Measurements from ENCODE around the gene PHF21B.

The PHF21B gene

DNA sequence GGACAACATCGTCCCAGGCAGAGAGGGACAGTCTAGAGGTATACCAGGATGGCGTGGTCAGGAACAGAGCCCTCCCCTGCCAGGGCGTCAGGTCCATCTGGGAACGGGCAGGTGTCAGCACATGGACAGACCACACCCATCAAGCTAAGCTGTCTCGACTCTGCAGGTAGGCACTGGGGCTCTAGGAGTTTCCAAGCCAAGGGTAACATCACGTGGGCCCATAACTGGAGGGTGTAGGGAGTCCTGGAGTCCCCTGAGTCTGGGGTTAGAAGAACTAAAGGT lies 75.4 kb downstream of the PHF21B start:
- no peaks in the 10 kb centered on the region for H3K9me3 Mint-ChIP-seq
- H3K4me3 Mint-ChIP-seq, result no peak overlapping the region
- H3K27ac Mint-ChIP-seq, result no peak overlapping the region
- DNase-seq (no peak), ATAC-seq (replicated peaks) (no peak)
- H3K27me3 Mint-ChIP-seq, result peaks cover 0 to 13% of the 10 kb centered on the region in 2 donors
- H3K4me1 Mint-ChIP-seq, result peaks cover 0 to 3% of the 10 kb centered on the region in 2 donors
- H3K36me3 Mint-ChIP-seq, result no peaks in the 10 kb centered on the region

- Mint-ChIP-seq H3K27me3 (peaks cover 0 to 7% of the 10 kb centered on the region in 2 donors), H3K27ac (no peak overlapping the region), H3K4me1 (peaks cover 0 to 3% of the 10 kb centered on the region in 2 donors), H3K4me3 (no peak overlapping the region), H3K9me3 (no peaks in the 10 kb centered on the region), H3K36me3 (no peaks in the 10 kb centered on the region)
- no peak for DNase-seq
- ATAC-seq (replicated peaks), result no peak
Observed at GRCh38 chr22:44933666-44934453, 75.9 kb downstream of the PHF21B start.

- ATAC-seq (replicated peaks) (no peak), DNase-seq (no peak)
- Mint-ChIP-seq H3K4me3 (no peak overlapping the region), H3K9me3 (no peaks in the 10 kb centered on the region), H3K36me3 (no peaks in the 10 kb centered on the region), H3K27me3 (peaks cover 0 to 7% of the 10 kb centered on the region in 2 donors), H3K4me1 (peaks cover 0 to 3% of the 10 kb centered on the region in 2 donors), H3K27ac (no peak overlapping the region)
Observed at GRCh38 chr22:44932493-44932892, 77.3 kb downstream of the PHF21B start.

DNA sequence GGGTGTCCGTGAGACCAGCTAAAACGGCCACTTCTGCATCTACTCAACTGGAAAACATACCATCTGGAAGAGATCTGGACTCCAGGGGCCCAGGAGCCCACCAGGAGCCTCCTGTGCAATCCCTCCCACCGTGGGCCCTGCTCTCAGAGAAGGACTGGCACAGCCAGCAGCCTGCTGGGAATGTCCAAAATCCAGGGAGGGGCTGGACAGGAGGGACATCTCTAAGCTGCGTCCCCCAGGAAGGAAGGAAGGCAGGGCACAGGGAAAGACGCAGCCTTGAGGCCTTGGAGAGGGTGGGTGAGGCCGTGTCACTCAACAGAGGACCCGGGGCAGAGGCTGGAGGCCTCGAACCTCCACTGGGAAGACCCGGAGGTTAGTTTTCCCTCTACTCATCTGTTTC lies 78.0 kb downstream of the PHF21B start:
- Mint-ChIP-seq H3K4me3 (no peak overlapping the region), H3K36me3 (no peaks in the 10 kb centered on the region), H3K9me3 (no peaks in the 10 kb centered on the region), H3K27ac (no peak overlapping the region), H3K4me1 (peaks cover 0 to 3% of the 10 kb centered on the region in 2 donors), H3K27me3 (peaks cover 0 to 7% of the 10 kb centered on the region in 2 donors)
- DNase-seq (no peak), ATAC-seq (replicated peaks) (no peak)

DNA sequence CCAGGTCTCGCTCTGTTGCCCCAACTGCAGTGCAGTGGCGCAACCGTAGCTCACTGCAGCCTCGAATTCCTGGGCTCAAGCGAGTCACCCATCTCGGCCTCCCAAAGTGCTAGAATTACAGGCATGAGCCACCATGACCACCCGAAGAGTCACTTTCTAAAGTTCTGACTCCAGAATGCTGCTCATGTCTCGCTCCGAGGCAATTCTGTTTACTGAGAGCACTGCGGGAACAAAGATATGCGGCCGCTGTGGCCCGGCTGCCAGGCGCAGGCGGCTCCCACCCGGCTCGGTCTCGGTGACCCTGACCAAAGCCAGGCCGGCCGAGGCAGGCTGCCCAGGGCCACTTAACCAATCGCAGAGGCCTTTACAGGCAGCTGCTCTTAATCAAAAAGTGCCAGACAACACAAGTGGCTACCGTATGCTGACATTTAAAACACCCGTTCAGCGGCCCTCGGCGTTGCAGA lies 78.7 kb downstream of the PHF21B start:
- Mint-ChIP-seq H3K27ac (no peak overlapping the region), H3K9me3 (no peaks in the 10 kb centered on the region), H3K36me3 (no peaks in the 10 kb centered on the region), H3K4me3 (no peak overlapping the region), H3K27me3 (peaks cover 0 to 7% of the 10 kb centered on the region in 2 donors), H3K4me1 (peaks cover 0 to 3% of the 10 kb centered on the region in 2 donors)
- ATAC-seq (replicated peaks) (no peak), DNase-seq (no peak)

DNA sequence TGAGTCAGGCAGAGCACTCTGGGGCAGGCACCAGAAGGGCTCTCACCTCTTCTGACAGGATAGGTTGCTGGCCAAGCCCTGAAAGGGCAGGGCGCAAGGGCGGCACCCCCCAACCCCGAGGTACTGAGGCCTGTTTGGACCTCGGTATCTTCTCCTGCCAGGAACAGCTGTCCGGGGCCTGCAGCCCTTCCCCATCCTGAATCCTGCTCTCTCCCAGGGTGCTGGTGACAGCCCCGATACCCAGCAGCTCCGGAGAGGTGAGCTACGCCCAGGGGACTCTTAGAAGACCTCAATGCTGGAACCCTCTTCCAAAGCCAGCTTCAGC lies 79.1 kb downstream of the PHF21B start:
- no peak for ATAC-seq (replicated peaks)
- peaks cover 0 to 7% of the 10 kb centered on the region in 2 donors for H3K27me3 Mint-ChIP-seq
- peaks cover 0 to 3% of the 10 kb centered on the region in 2 donors for H3K4me1 Mint-ChIP-seq
- no peak overlapping the region for H3K4me3 Mint-ChIP-seq
- H3K9me3 Mint-ChIP-seq, result no peaks in the 10 kb centered on the region
- H3K27ac Mint-ChIP-seq, result no peak overlapping the region
- H3K36me3 Mint-ChIP-seq, result no peaks in the 10 kb centered on the region
- DNase-seq, result no peak

GRCh38 chr22:44930016-44930710 lies 79.6 kb downstream of the PHF21B start:
- Mint-ChIP-seq H3K27me3 (peaks cover 0 to 7% of the 10 kb centered on the region in 2 donors), H3K9me3 (no peaks in the 10 kb centered on the region), H3K4me3 (no peak overlapping the region), H3K27ac (no peak overlapping the region), H3K4me1 (peaks cover 0 to 3% of the 10 kb centered on the region in 2 donors), H3K36me3 (no peaks in the 10 kb centered on the region)
- DNase-seq (no peak), ATAC-seq (replicated peaks) (no peak)

GRCh38 chr22:44929359-44930015 lies 80.3 kb downstream of the PHF21B start:
- Mint-ChIP-seq H3K9me3 (peaks cover 2 to 4% of the 10 kb centered on the region in 2 donors), H3K27me3 (peaks cover 0 to 7% of the 10 kb centered on the region in 2 donors), H3K4me1 (peaks cover 0 to 3% of the 10 kb centered on the region in 2 donors), H3K36me3 (no peaks in the 10 kb centered on the region), H3K4me3 (no peak overlapping the region), H3K27ac (no peak overlapping the region)
- DNase-seq, result no peak
- ATAC-seq (replicated peaks), result no peak

DNA sequence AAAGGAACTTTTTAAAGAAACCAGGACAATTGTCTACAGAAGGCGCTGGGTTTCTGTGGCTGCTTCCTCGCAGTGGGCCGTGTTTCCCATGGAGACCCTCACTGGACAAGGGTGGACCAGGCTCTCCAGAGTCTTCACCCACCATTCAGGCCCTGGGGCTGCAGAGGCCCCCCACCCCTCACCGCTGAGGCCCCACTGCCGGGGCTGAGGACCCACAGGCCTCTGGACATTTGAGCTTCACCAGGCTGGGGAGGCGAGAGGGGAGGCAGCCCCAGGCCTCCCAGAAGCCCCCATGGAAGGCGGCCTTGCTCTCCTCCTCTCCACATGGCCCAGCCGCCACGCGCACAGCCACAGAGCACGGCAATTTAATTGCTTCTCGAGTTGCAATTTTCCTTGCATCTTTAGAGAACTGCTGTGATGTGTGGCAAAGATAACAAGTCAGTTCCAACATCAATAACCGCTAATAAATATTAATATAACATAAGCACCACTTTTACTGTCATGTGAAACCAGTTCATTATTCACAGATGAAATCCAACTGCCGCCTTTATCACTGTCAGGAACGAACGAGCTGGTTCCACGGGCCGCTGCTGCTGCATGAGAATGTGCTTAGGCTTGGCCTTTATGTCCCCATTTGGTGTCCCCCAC lies 81.0 kb downstream of the PHF21B start:
- Mint-ChIP-seq H3K27me3 (peaks cover 0 to 3% of the 10 kb centered on the region in 2 donors), H3K4me3 (no peak overlapping the region), H3K27ac (no peak overlapping the region), H3K36me3 (no peaks in the 10 kb centered on the region), H3K9me3 (peaks cover 5% of the 10 kb centered on the region in 2 donors), H3K4me1 (peaks cover 0 to 3% of the 10 kb centered on the region in 2 donors)
- ATAC-seq (replicated peaks), result no peak
- no peak for DNase-seq

DNA sequence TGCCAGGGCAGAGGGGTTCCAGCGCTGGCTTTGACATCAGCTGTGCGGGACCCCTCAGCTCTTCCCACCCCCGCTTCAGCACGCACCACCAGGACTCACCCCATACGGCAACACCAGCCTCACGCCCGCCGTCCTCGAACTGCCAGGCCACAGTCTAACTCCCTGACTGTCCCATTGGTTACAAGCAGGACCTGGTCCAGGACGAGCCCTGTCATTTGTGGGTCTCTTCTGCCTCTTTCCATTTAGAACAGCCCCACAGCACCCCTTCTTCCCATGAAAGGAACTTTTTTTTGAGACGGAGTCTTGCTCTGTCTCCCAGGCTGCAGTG lies 81.7 kb downstream of the PHF21B start:
- Mint-ChIP-seq H3K9me3 (peaks cover 7% of the 10 kb centered on the region in 2 donors), H3K27me3 (peaks cover 0 to 3% of the 10 kb centered on the region in 2 donors), H3K4me1 (no peaks in the 10 kb centered on the region), H3K4me3 (no peak overlapping the region), H3K36me3 (no peaks in the 10 kb centered on the region), H3K27ac (no peak overlapping the region)
- DNase-seq (no peak), ATAC-seq (replicated peaks) (no peak)

DNA sequence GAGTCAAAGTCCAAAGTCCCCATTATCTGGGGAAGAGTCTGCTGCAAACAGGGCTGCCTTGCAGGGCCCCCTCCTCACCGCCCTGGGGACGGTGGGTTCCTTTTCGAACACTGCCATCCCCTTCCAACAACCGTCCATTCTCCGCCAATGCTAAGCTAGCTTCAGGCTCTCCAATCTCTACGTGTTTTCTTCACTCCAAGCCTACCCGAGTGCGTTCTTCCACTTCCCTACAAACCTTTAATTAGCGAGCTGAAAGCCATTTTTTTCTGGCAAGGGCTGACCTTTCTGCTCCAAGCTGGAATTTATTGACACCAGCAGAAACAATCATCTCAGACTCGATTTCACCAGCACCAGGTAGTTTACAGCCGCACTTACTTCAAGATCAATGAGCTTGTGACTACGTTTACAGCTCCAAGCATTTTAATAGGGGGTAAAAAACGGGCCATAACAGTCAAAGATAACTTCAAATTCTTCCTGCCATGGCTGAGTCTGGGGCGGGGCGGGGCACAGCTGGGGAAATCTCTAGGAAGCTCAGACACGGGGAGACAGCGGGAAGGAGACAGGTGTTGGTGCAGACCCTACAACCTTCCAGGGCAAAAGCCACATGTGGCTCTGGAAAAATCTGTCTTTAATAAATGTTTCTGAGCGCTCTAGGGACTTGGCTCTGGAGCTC lies 82.2 kb downstream of the PHF21B start:
- H3K27ac Mint-ChIP-seq, result no peak overlapping the region
- DNase-seq (no peak), ATAC-seq (replicated peaks) (no peak)
- no peak overlapping the region for H3K4me3 Mint-ChIP-seq
- H3K36me3 Mint-ChIP-seq, result no peaks in the 10 kb centered on the region
- H3K4me1 Mint-ChIP-seq, result no peaks in the 10 kb centered on the region
- H3K27me3 Mint-ChIP-seq, result peaks cover 0 to 3% of the 10 kb centered on the region in 2 donors
- H3K9me3 Mint-ChIP-seq, result peaks cover 7% of the 10 kb centered on the region in 2 donors

GRCh38 chr22:44926491-44927415 lies 83.1 kb downstream of the PHF21B start:
- no peaks in the 10 kb centered on the region for H3K4me1 Mint-ChIP-seq
- no peaks in the 10 kb centered on the region for H3K27me3 Mint-ChIP-seq
- no peak overlapping the region for H3K4me3 Mint-ChIP-seq
- DNase-seq (no peak), ATAC-seq (replicated peaks) (no peak)
- H3K9me3 Mint-ChIP-seq, result peaks cover 7% of the 10 kb centered on the region in 2 donors
- H3K27ac Mint-ChIP-seq, result no peak overlapping the region
- no peaks in the 10 kb centered on the region for H3K36me3 Mint-ChIP-seq

DNA sequence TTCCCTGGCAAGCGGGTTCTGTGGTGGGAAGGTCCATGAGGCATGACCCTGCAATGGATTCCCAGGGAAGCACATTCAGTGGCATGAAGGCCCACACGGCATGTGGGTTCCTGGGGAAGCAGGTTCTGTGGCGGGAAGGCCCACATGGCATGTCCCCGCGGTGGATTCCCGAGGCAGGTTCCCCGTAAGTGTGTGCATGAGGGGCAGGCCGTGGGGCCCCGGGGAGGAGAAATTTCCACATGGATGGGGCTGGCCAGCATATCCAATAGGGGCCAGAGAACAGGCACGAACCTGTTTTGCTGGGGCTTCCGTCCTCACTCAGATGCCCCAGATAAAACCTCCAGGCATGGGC lies 83.7 kb downstream of the PHF21B start:
- no peaks in the 10 kb centered on the region for H3K4me1 Mint-ChIP-seq
- no peak for DNase-seq
- no peak overlapping the region for H3K4me3 Mint-ChIP-seq
- ATAC-seq (replicated peaks), result no peak
- H3K9me3 Mint-ChIP-seq, result peaks cover 7% of the 10 kb centered on the region in 2 donors
- no peaks in the 10 kb centered on the region for H3K36me3 Mint-ChIP-seq
- no peaks in the 10 kb centered on the region for H3K27me3 Mint-ChIP-seq
- H3K27ac Mint-ChIP-seq, result no peak overlapping the region
